MCF 10A (cell line): Measurements from ENCODE around the gene BCL3. TPM values are rescaled to one million over a fixed set of nuclear protein-coding genes. Genes with fewer than 3 reads are reported as not detected.

Experiments
- Bru-seq: library from RNA; stranded (reverse); fragments of 400-500 nt; gene quantifications from one replicate; lab custom pipeline; 2021; lab: Mats Ljungman, UMichigan
- BruChase-seq, 2 experiments: library from RNA; stranded (reverse); fragments of 400-500 nt; gene quantifications; one replicate each; lab custom pipeline; 2021; lab: Mats Ljungman, UMichigan
- BruUV-seq: library from RNA; stranded (reverse); fragments of 400-500 nt; replicated peaks from 2 replicates; lab custom pipeline; 2021; lab: Mats Ljungman, UMichigan
- CTCF ChIA-PET: fragments of 300-600 bp; sonication (Branson Sonifier 250); formaldehyde crosslinking; extraction: SDS; loops from one replicate; lab custom pipeline; 2021; ENCODE audit warnings: antibody characterized with exemption, inconsistent platforms; lab: Yijun Ruan, JAX
- POLR2A ChIA-PET: fragments of 300-600, 350-650 bp; sonication (Branson Sonifier 250); formaldehyde crosslinking; extraction: SDS; loops from one replicate; lab custom pipeline; 2020; ENCODE audit warnings: antibody characterized with exemption, inconsistent platforms; lab: Yijun Ruan, JAX
- DNase-seq: peaks from one replicate; pipeline ENCODE4 v3.0.0-alpha.2; 2018; ENCODE audit not compliant: unreplicated experiment
- H3K27ac Mint-ChIP-seq: one replicate; pipeline ENCODE4 v1.8.0; 2022; ENCODE audit warnings: mild to moderate bottlenecking, low read depth, mixed read lengths; ENCODE audit not compliant: unreplicated experiment
- H3K27me3 Mint-ChIP-seq: one replicate; pipeline ENCODE4 v1.8.0; 2022; ENCODE audit warnings: mixed read lengths; ENCODE audit not compliant: insufficient read depth, unreplicated experiment
- H3K36me3 Mint-ChIP-seq: one replicate; pipeline ENCODE4 v1.8.0; 2022; ENCODE audit warnings: mild to moderate bottlenecking, moderate library complexity, mixed read lengths; ENCODE audit not compliant: insufficient read depth, unreplicated experiment
- H3K4me1 Mint-ChIP-seq: one replicate; pipeline ENCODE4 v1.8.0; 2022; ENCODE audit warnings: mixed read lengths; ENCODE audit not compliant: insufficient read depth, unreplicated experiment
- H3K4me3 Mint-ChIP-seq: one replicate; pipeline ENCODE4 v1.8.0; 2022; ENCODE audit warnings: mild to moderate bottlenecking, moderate library complexity, mixed read lengths; ENCODE audit not compliant: unreplicated experiment
- H3K9me3 Mint-ChIP-seq: one replicate; pipeline ENCODE4 v1.8.0; 2022; ENCODE audit warnings: mixed read lengths; ENCODE audit not compliant: unreplicated experiment
- intact Hi-C: fragments of 100-400 bp; cut with micrococcal nuclease; formaldehyde crosslinking; loops from 2 replicates; pipeline ENCODE4 v1.14.1; 2022
- long read RNA-seq: library from polyadenylated mRNA; stranded (forward); transcript quantifications from one replicate; pipeline ENCODE4 v2.0.0, GENCODE V29; 2022
- total RNA-seq: library from RNA; stranded (reverse); gene quantifications from 2 replicates; pipeline ENCODE4 v1.2.3, GENCODE V29; 2022
- TF ChIP-seq, protein P1 (sequence below): fragments of 200-600 bp; IDR thresholded peaks from one replicate; pipeline ENCODE4 v1.8.0; 2022; ENCODE audit warnings: antibody characterized with exemption, mild to moderate bottlenecking; ENCODE audit not compliant: unreplicated experiment

Gene BCL3, protein sequence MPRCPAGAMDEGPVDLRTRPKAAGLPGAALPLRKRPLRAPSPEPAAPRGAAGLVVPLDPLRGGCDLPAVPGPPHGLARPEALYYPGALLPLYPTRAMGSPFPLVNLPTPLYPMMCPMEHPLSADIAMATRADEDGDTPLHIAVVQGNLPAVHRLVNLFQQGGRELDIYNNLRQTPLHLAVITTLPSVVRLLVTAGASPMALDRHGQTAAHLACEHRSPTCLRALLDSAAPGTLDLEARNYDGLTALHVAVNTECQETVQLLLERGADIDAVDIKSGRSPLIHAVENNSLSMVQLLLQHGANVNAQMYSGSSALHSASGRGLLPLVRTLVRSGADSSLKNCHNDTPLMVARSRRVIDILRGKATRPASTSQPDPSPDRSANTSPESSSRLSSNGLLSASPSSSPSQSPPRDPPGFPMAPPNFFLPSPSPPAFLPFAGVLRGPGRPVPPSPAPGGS
- total RNA-seq: 24.4 and 32.1 TPM in 2 replicates
- Bru-seq, nascent RNA: percentile 65 among the genes with signal in this experiment
- BruChase-seq, experiment 1, labeled RNA remaining after a 6-hour chase: percentile 69 among the genes with signal in this experiment
- percentile 58 among the genes with signal in this experiment for BruChase-seq, experiment 2, labeled RNA remaining after a 2-hour chase
- long read RNA-seq, transcript BCL3-201 (9 exons, 2,038 nt): major isoform, 32 of 39 reads
- long read RNA-seq, partial matches to known transcripts: 3 of 39 reads
- long read RNA-seq, other reads (novel, unspliced or antisense): 3 of 39 reads

DNA sequence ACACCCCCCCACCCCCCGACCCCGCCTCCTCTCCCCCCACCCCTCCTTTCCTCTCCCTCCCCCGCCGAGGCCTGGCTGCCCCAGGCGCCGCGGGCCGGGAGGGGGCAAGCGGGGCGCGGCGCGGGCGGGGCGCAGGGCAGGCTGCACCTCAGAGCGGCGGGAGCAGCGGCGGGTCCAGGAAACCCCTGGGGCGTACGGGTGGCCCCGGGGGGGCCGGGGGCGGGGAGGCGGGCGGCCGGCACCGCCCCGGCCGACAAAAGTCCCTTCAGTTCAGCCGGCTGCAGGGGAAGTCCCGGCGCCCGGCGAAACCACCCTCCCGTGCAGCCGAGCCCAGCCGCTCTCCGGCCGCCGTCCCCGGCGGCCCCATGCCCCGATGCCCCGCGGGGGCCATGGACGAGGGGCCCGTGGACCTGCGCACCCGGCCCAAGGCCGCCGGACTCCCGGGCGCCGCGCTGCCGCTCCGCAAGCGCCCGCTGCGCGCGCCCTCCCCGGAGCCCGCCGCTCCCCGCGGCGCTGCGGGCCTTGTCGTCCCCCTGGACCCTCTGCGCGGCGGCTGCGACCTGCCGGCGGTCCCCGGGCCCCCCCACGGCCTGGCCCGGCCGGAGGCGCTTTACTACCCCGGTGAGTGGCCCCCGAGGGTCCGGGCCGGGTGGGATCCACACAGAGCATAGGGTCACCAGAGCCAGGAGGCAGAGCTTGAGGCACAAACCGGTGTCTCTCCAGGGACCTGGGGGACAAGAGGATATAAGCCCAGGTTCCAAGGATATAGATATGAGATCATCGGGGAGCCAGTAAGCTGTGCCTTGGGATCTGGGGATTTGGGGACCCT, at the start of gene BCL3:
TSS of gene BCL3 (plus strand) at position 283 of the 829 bp plus-strand sequence. CDS start at position 366, 83 bp downstream.
- Mint-ChIP-seq H3K4me3 (peak within 1 kb of the TSS; percentile 83), H3K9me3 (no peaks in the 10 kb centered on the region), H3K27ac (peak within 1 kb of the TSS; percentile 87), H3K36me3 (peaks cover 44% of the 10 kb centered on the region), H3K4me1 (peaks cover 61% of the 10 kb centered on the region), H3K27me3 (no peaks in the 10 kb centered on the region)
- no TSS peak for BruUV-seq
- intact Hi-C loops: loop anchor here (10.0 kb wide), 1 partner anchor 984 kb away; no protein-coding TSS in a partner anchor
- no peak for DNase-seq
- POLR2A ChIA-PET: interaction anchor here (0.5 to 1.6 kb wide), 8 partner anchors 8 to 596 kb away, joined by 3 to 12 read pairs (median 4); no protein-coding TSS in a partner anchor
- CTCF ChIA-PET: interaction anchor here (0.5 to 1.2 kb wide), 6 partner anchors 18 to 793 kb away, joined by 3 to 6 read pairs (median 4); no protein-coding TSS in a partner anchor
- TF ChIP-seq, protein P1, sequence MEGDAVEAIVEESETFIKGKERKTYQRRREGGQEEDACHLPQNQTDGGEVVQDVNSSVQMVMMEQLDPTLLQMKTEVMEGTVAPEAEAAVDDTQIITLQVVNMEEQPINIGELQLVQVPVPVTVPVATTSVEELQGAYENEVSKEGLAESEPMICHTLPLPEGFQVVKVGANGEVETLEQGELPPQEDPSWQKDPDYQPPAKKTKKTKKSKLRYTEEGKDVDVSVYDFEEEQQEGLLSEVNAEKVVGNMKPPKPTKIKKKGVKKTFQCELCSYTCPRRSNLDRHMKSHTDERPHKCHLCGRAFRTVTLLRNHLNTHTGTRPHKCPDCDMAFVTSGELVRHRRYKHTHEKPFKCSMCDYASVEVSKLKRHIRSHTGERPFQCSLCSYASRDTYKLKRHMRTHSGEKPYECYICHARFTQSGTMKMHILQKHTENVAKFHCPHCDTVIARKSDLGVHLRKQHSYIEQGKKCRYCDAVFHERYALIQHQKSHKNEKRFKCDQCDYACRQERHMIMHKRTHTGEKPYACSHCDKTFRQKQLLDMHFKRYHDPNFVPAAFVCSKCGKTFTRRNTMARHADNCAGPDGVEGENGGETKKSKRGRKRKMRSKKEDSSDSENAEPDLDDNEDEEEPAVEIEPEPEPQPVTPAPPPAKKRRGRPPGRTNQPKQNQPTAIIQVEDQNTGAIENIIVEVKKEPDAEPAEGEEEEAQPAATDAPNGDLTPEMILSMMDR: no peak

DNA sequence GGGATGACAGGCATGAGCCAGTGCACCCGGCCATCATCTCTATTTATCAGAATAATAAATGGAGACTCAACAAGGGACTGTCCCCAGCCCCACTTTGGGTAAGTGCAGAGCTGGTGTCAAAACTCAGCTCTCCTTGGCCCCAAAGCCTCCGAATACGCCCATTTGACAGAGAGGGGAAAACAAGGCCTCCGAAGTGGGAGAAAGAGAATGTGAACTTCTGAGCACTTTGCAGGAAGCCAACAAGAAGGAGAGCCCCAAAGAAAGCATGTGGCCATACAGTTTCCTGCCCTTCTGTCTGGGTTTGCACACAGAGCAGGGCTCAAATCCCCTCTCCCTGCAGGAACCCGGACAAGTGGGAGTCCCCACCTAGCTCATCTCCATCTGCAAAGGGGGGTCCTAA, 48.0 kb upstream of the BCL3 start:
- intact Hi-C loops: no loop called here
- no peak for DNase-seq
- BruUV-seq: no TSS peak
- no peak overlapping the region for H3K4me3 Mint-ChIP-seq
- TF ChIP-seq, protein P1: no peak
- POLR2A ChIA-PET: no interaction called here
- no peaks in the 10 kb centered on the region for H3K27me3 Mint-ChIP-seq
- no peaks in the 10 kb centered on the region for H3K36me3 Mint-ChIP-seq
- H3K4me1 Mint-ChIP-seq: no peaks in the 10 kb centered on the region
- H3K27ac Mint-ChIP-seq: no peak overlapping the region
- CTCF ChIA-PET: interaction anchor here (0.6 to 1.2 kb wide), 3 partner anchors 11 to 214 kb away, joined by 3 to 4 read pairs (median 4); no protein-coding TSS in a partner anchor
- no peaks in the 10 kb centered on the region for H3K9me3 Mint-ChIP-seq

DNA sequence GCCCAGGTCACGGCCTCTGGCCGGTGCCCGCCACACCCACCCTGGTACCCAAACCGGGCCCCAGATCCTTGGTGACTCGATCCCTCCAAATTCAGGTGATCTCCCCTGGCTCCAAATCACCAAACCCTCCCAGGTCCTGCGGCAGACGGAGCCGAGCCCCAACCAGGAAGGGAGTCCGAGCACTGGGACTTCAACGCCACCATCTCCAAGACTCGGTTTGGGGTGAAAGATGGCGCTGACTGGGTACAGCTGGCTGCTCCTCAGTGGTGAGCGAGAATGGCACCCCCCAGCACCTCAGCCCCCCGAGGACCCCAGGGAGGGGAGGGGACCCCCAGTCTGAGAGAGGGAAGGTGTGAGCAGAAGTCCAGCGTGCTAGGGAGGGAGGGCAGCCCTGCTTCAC, 47.3 kb upstream of the BCL3 start:
- Mint-ChIP-seq H3K36me3 (no peaks in the 10 kb centered on the region), H3K27ac (no peak overlapping the region), H3K4me1 (no peaks in the 10 kb centered on the region), H3K27me3 (no peaks in the 10 kb centered on the region), H3K9me3 (no peaks in the 10 kb centered on the region), H3K4me3 (no peak overlapping the region)
- TF ChIP-seq, protein P1: no peak
- POLR2A ChIA-PET: no interaction called here
- no TSS peak for BruUV-seq
- no peak for DNase-seq
- CTCF ChIA-PET: interaction anchor here (0.6 to 1.2 kb wide), 2 partner anchors 9 to 12 kb away, joined by 3 to 4 read pairs; no protein-coding TSS in a partner anchor
- intact Hi-C loops: no loop called here
